ENCODE measurements around the gene FAM20B.

FAM20B gene

DNA sequence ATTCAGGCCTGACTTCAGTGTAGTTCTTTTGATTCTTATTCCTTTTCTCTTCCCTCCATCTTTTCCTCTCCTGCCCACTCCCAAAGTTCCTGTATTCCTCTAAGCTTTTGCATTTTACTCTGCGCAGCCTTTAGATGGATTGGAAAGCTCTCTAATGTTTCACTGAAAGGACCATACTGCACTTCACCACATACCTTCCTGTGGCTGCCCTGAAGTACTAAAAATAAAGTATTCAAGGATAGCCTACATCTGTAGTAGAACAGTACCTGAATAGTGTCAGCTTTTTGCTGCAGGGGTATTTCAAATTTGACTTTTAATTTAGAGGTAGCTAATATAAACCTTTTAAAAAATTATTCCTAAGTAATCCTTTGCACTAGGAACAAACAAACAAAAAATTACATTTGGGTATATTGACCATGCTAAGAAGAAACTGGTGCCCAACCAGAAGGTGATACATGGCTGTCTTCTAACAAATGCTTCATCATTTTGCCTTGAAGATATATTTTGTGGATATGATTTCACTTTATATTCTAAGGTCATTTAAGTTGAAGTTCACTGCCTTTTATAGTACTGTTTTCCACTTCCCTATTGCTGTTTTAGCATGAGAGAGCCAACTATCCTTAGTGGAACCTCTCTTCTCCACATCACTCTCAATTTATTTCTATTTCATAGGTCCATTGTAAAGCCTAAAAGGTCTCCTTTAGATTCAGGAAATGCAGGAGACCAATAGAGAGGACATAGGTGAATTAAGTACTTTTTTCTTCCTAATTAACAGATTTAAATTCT, 22.8 kb downstream of the FAM20B start:
- DNase-seq: no peak

GRCh38 chr1:179052776-179053175, 27.1 kb downstream of the FAM20B start:
- DNase-seq: no peak

- no peak for DNase-seq
Observed at GRCh38 chr1:179053486-179053885, 27.8 kb downstream of the FAM20B start.

DNA sequence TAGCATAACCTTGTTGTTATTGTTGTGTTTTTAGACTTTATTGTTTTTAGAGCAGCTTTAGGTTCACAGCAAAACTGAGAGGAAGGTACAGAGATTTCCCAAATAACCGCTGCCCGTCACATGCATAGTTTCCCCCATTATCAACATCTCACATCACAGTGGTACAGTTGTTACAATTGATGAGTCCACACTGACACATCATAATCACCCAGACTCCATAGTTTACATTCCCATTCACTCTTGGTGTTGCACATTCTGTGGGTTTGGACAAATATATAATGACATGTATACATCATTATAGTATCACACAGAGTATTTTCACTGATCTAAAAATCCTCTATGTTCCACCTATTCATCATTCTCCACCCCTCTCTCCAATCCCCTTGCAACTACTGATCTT, 30.2 kb downstream of the FAM20B start:
- DNase-seq: no peak

DNA sequence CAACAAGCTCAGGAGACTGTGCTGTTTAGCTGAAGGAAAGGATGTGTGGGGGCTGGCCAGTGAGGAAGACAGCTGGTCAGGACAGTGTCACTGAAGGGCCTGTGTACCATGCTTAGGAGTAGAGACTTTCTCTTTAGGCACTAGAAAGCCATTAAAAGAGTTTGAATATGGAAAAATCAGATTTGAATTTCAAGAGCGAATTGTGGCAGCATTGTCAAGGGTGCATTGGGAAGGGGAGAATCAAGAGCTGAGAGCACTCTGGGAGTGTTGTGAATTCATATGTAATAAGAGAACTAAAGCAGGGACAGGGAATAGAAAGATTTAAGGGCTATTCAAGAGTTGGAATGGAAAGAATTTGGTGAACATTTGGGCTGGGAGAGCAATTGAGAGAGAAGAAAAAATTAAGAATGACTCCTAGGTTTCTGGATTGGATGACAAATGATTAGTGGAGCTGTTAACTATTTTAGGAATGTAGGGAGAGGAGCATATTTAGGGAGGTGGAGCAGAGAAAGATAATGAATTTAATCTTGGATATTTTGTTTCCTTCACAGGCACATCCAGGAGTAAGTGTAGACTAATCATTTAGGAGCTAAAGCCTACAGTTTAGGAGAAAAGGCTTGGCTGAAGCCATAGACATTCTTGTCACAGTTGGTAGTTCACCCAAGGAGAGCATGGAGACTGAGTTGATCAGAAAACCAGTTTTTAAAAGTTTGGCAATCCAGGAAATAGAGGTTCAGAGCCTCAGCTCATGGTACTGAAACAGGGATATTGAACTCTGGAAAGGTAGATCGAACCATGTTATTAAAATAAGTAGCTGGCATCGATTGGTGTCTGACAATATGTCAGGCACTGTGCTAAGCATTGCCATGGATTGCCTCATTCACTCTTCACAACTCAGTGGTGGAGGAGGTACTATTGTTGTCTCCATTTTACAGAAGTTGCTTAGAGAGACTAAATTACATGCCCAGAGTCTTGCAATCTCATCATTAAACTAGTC, 33.1 kb downstream of the FAM20B start:
- DNase-seq: no peak

DNA sequence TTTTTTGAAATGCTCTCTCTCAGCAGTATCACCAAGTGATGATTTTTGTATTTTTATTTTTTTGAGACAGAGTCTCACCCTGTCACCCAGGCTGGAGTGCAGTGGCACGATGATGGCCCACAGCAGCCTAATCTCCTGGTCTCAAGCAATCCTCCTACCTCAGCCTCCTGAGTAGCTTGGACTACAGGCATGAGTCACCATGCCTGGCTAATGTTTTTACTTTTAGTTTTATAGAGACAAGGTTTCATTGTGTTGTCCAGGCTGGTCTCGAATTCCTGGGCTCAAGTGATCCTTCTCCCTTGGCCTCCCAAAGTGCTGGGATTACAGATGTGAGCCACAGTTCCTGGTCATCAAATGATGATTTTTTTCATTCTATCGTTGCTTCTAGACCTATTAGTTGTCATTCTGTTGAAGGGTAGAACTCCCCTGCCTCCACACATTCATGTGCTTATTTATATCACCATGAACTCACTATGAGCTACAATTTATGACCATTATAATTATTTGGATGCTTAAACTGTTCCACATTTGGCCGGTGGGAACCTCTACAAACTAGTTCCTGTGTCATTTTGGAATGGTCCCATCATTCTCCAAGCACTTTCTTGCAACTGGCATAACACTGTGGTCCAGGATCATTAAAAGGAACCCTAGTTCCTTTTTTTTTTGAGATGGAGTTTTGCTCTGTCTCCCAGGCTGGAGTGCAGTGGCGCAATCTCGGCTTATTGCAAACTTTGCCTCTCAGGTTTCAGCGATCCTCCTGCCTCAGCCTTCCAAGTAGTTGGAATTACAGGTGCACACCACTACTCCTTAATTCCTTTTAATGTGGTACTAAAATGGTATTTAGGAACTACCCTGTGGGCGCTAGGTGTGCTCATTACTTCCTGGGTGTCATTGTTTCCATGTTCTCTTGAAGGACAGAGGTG, 35.9 kb downstream of the FAM20B start:
- DNase-seq: no peak

GRCh38 chr1:179066471-179066870, 40.8 kb downstream of the FAM20B start:
- DNase-seq: no peak

DNA sequence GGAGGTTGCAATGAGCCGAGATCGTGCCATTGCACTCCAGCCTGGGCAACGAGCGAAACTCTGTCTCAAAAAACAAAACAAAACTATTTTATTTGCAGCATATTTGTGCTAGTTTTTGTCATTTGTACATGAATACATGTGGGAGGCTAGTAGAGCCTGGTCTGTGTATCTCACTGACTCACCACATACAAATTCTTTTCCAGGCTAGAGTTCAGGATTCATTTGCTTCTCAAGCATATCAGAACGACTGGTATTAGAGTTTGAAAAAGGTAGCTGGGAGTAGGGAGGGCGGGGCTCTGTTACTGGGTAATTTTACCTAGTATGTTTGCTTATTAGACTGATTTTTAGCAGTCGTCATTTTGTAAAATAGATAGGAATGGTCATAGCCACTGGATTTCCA, 51.7 kb downstream of the FAM20B start:
- DNase-seq: no peak

DNA sequence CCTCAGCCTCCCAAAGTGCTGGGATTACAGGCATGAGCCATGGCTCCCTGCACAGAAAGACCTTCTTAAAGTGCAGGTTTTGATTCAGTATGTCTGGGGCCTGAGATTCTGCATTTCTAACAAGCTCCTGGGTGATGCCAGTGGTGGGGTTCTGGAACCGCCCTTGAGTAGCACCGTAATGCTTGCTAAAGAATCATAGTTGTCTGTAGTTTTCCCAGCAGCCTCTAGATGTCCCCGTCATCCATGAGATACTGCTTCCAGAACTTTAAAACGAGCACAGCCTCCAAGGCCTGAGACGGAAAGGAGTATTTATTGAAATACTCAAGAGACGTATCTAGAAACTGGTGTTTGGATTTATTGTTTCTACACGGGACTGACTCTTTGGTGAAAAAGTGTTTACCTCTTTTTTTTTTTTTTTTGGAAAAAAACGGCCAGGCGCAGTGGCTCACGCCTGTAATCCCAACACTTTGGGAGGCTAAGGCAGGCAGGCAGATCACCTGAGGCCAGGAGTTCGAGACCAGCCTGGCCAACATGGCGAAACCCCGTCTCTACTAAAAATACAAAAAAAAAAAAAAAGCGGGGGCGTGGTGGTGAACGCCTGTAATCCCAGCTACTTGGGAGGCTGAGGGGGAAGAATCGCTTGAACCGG, 53.5 kb downstream of the FAM20B start:
- peak; percentile 38 for DNase-seq

DNA sequence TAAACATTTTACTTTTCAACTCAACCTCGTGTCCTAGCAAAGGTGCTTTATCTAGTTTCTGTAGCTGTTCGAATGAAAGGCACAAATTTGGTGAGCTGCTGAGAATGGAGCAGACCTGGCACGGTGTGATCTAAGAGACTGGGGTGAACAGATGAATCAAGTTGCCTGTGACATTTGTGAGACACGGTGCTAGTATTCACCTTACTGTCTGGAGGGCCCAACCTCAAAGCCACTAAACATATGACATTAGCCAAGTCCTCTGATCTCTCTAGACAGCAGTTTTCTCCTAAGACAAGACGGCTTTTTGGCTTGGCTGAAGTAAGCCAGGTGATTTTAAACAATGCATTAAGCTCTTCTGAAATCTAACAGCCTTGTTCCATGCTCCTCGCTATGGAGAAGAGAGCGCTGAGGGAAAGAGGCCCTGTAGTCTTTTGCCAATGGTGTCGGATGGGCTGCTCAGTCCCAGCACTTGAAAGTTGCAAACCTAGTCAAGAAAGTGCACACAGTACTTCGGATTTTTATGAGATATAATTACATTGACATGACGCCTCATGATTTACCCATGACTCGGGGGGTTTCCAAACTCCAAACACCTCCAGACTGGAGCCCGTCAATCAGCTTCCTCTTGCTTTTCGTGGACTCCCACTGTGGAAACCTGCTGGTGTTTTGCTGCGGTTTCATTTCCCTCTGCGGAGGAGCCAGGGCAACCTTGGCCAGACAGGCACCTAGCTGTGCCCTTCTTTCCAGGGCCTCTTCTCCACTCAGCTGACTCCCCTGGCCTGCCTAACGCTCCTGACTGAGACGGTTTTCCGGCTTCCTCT, 55.4 kb downstream of the FAM20B start:
- DNase-seq: no peak

- DNase-seq: peak; percentile 81
Observed at GRCh38 chr1:179081687-179082332, 56.1 kb downstream of the FAM20B start, which contains the start of gene TOR3A. TSS of gene TOR3A (plus strand) at chr1:179082070. CDS start at chr1:179082129, 59 bp downstream.

- no peak for DNase-seq
Observed at GRCh38 chr1:179082333-179082998, 56.8 kb downstream of the FAM20B start.

GRCh38 chr1:179082999-179083335, 57.3 kb downstream of the FAM20B start:
- DNase-seq: no peak

DNA sequence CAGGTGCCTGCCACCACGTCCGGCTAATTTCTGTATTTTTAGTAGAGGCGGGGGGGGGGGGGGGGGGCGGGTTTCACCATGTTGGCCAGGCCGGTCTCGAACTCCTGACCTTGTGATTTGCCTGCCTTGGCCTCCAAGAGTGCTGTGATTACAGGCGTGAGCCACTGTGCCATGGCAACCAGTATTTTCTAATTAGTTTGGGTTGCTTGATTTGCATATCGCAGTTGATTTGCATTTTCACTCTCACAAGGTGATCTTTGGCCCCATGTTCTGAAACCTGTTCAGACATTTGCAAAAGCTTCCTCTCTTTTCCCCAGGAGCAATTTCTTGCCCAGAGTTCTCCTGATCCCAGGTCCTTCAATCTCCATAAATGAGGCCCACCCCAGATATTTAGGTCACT, 57.8 kb downstream of the FAM20B start:
- no peak for DNase-seq

- DNase-seq: no peak
Observed at GRCh38 chr1:179087665-179088064, 62.0 kb downstream of the FAM20B start.

GRCh38 chr1:179089827-179090482, 64.3 kb downstream of the FAM20B start:
- no peak for DNase-seq

- no peak for DNase-seq
Observed at GRCh38 chr1:179090522-179090921, 64.8 kb downstream of the FAM20B start.

DNA sequence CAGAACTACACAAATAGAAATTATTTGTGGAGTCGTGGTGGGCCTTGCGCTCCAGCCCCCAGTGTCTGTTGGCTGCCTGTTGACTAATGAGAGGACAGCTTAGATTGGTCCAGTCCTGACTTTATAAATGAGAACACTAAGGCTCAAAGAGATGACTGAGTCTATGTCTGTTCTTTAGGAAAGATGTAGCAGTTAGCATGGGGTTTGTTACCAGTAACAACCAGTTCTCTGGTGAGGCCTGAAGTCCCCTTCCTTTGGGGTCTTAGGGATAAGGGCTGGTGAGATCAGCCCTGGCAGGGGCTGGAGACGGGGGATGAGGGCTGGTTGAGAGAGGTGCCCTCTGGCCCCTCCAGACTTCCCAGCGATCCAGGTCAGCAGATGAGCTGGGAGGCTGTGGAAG, 65.2 kb downstream of the FAM20B start:
- DNase-seq: no peak

GRCh38 chr1:179091691-179092165, 66.0 kb downstream of the FAM20B start:
- no peak for DNase-seq

All from GDM1 (cell line).